HG03571 (cell line): ENCODE results near the gene LIM2.
A peak's percentile ranks its signal among the peaks of the same experiment; 100 is the strongest.

ENCODE experiments used
- ATAC-seq: cut with Tn5 transposase; IDR thresholded peaks from one replicate; pipeline ENCODE4 v1.9.1; 2021; ENCODE audit not compliant: unreplicated experiment

Gene LIM2

GRCh38 chr19:51396175-51396574, 8.4 kb upstream of the LIM2 start:
- ATAC-seq = no peak

- ATAC-seq = peak; percentile 82
Measured at GRCh38 chr19:51394050-51394836, 6.5 kb upstream of the LIM2 start.

DNA sequence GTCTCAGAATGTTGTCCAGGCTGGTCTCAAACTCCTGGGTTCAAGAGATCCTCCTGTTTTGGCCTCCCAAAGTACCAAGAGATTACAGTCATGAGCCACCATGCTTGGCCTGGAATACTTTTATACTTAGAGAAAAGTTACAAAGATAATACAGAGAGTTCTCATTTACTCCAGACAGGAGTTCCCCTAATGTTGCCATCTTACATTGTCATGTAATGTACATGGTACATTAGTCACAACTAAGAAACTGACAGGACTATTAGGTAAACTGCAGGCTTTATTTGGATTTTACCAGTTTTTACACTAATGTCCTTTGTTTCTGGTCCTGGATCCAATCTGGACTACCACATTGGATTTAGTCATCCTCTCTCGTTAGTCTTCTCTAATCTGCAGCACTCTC, 4.9 kb upstream of the LIM2 start:
- ATAC-seq = no peak

DNA sequence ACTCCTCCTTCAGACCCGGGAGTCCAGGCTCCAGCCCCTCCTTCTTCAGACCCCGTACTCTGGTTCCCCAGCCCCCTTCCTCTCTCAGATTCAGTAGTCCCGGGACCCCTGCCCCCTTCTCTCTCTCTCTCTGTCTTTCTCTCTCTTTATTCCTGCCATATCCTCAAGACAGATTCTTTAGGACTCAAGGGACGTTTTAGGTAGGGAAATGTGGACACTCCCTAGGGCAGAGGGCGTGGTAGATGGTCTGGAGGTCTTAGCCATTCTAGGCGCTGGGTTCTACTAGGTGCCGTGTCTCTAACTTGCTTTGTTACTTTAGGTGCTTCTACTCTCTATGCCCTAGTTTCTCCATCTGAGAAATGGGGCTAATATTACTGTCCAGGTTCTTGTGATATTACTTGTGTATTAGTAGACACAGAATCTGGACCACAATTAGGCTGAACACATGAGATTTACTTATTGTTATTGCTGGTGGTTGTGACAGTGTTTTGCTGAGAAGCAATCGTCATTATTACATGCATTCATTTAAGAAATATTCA, 3.4 kb upstream of the LIM2 start:
- ATAC-seq = no peak

DNA sequence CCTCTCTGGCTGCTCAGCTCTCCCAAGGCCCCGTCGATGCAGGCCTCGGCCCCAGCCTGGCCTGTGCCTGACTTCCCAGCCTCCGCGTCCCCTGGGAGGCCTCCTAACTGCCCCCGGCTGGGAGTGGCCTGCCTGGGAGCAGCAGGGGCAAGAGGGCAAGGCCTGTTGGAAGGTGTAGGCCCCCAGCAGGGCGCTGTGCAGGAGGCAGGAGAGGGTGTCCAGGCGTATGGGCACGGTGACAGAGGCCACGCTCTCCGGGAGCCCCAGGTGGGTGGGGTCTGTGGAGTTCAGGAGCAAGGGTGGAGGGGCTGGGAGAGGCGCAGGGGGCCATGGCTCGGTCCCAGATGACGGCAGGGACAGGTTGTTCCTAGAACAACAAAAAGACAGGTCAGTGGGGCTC, 1.4 kb upstream of the LIM2 start:
- no peak for ATAC-seq

DNA sequence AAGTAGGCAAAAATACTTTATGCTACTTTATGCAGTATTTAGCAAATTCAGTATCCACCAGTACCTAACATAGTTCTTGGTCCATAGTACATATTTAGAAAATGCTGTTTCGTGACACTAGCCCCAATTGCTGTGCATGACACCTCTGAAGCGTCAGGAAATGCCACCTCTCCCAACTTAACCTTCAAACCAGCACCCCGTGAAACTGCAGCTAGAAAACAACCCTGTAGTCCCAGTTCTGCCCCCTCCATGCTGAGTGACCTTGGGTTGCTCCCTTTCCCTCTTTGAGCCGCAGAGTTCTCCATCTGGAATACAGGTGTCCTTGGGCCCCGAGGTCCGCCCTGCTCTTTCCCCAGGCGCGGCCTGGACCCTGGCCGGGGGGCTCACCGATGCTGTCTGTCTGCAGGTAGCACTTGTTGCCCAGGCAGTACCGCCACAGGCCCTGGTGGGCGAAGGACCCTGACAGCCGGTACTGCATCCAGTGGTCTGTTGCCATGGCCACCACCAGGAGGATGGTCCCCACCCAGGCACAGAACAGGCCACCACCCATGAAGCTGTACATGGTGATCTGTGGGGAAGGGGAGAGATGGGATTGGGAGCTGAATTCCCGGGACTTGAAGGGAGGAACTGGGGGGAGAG, 773 bp downstream of the LIM2 start:
- ATAC-seq = no peak

- no peak for ATAC-seq
Measured at GRCh38 chr19:51382004-51382403, 5.8 kb downstream of the LIM2 start.

DNA sequence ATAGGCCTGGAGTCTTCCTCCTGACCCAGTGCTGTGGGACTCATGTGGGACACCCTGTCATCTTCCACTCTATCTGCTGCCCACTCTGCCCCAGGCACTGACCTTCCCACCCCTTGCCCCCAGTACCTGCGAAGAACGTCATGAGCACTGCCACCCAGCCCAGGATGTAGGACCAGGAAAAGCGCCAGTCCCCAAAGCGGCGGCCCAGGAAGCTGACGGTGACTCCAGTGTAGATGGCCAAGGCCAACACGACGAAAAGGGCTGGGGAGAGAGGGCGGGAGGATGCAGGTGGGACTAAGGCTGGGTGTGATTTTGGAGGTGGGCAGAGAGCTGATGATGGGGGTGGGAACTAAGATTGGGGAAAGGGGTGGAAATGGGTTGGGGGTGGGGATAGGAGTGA, 7.4 kb downstream of the LIM2 start:
- ATAC-seq = no peak

- no peak for ATAC-seq
Measured at GRCh38 chr19:51377422-51377821, 10.4 kb downstream of the LIM2 start.

- ATAC-seq = no peak
Measured at GRCh38 chr19:51375504-51376221, 12.1 kb downstream of the LIM2 start.

DNA sequence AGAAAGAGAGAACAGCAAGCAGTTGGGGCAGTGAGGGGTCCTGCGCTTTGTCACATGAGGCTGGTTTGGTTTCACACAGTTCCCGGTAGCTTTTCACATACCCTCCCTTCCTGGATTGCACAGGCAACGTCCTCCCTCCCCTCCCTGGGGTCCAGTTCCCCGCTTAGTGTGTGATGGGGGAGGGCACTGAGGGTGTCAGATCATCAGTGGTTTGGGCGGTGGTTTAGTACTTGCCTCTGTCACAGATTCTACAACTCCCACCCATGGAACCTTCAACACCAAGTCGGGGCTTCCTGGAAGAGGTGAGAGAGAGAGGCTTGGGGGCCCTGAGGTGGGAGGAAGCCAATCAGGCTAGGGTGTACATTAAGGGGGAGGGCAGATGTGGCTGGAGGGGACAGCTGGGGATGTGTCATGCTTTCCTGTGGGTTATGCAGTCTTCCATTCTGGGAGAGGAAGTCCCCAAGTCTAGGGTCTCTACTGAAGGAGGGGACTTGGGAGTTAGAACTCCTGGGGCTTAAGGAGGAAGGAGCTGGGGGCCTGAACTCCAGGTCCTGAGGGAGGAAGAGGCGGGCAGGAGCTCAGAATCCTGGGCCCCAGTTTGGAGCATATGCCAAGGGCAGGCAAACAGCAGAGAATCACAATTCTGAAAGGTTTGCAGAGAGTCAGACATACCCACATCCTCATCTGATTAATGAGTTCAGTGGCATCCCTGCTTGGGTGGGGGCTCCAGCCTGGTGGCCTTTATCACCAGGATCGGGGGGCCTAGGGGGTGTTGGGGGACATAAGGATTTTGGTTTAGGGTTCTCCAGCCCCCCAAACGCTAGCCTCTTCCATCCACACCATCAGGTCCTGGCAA, 14.9 kb downstream of the LIM2 start, which contains the start of gene NKG7:
NKG7 (minus strand) TSS at position 6 of the 856 bp plus-strand sequence. CDS start 119 bp downstream, outside the sequence.
- no peak for ATAC-seq

DNA sequence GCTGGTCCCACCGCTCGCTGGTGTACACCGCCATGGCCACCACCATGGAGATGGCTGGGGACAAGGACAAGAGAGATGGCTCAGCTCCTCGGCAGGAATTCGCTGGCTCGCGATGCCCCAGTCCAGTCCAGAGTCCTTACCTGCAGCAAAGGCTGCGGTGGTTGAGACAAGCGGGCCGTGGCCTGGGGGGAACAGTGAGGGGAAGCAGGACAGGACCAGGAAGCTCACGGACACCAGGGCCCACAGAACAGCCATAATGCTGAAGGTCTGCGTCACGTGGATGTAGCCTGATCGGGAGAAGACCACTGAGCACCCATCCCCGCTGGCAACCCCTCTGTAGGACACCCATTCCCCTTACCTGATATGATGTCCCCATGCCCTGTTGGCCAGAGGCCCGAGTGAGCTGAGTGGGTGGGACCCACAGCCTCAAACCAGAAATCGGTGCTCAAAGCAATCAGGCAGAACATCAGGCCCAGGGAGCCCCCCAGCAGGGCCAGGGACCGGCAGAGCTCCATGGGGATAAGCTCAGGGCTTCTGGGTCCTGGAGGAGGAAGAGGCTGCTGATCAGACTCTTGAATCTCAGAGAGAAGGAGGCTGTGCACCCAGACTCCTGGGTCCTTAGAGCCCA, 15.6 kb downstream of the LIM2 start:
- ATAC-seq = no peak

GRCh38 chr19:51371186-51371690, 16.5 kb downstream of the LIM2 start:
- ATAC-seq = no peak

DNA sequence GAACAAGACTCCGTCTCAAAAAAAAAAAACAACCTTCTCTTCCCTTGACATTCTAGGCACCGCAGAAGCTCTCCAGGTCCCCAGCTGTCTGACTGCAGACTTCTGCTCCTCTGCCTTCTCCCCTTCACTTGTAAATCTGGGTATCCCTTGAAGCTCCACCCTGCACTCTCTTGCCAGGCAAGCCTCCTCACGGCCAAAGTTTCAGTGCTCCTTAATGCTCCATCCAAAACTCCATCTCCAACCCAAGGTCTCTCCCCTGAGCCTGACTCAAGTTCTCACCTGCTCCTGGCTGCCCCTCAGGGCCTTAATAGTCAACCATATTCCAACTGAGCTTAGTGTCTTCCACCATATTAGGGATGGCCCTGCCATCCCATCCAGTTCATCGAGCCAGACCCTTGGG, 17.5 kb downstream of the LIM2 start:
- ATAC-seq = no peak

DNA sequence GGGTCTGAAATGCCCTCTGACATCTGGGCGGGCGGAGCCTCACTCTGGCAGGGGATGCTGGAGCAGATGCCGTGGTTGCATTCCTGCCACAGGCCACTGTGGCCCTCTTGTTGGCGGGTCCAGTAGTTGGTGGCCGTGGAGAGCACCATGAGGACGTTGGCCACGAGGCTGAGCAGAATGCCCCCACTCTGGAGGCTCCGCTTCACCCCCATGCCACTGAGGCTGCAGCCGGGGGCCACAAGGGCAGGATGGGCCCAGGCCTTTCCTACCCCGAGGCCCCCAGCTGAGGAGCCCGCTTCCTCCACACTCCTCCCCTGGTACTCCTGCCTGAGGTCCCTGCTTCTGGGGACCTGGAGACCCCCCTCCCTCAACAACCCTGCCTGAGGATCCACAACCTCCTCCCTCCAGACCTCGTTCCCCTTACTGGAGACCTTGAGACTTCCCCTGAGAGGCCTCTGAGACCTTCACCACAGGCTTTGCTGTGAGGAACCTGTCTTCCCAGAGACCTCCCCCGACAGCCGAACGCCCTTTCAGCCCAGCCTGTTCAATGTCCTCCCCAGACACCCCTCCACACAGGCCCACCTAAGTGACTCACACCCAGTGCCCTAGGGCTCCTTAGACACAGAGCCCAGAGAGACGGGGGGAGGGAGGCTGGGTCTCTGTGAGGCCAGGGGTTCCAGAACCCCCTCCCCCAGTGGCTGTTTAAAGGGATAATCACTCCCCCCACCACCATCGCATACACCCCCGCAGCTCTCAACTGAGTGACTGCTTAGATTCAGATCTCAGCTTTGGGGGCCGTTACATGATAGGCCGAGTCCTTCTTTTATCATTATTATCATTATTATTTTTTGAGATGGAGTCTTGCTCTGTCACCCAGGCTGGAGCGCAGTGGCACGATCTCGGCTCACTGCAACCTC, 19.1 kb downstream of the LIM2 start, which contains the start of gene CLDND2:
CLDND2 (minus strand) TSS at position 638 of the 917 bp plus-strand sequence; CDS start at position 212, 426 bp downstream.
- ATAC-seq = no peak

GRCh38 chr19:51367565-51368365, 20.0 kb downstream of the LIM2 start:
- ATAC-seq = peak; percentile 67

DNA sequence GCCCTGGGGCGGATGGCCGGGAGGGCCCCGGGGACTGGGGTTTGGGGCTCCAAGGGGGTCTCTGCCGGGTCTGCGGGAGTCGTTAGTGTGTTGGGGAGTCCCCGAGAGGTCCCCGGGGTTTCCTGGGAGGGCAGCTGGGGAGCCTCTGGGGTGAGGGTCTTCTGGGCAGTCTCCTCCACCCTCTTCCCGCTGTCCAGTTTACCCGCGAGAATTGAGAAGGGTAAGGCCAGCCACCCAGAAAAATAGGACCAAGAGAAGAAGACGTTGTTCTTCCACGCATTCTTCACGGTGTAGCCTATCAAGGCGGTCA, 20.6 kb downstream of the LIM2 start:
- ATAC-seq = peak; percentile 7
